K562 (cell line): Measurements from ENCODE around the gene RAPGEFL1. TPM values are rescaled to one million over a fixed set of nuclear protein-coding genes. Genes with fewer than 3 reads are reported as not detected.

ENCODE experiments used
- ATAC-seq: fragments of 200-7000 bp; cut with Tn5 transposase; 3 replicates; pipeline ENCODE4 v1.9.1; 2020; ENCODE audit warnings: moderate library complexity
- BruUV-seq: library from RNA; stranded (reverse); fragments of 400-500 nt; replicated peaks from 2 replicates; lab custom pipeline; 2021; lab: Mats Ljungman, UMichigan
- CTCF ChIA-PET: fragments of 300-600 bp; formaldehyde crosslinking; extraction: SDS; loops from one replicate; lab custom pipeline; 2021; ENCODE audit warnings: low intra/inter-chr PET ratio; lab: Yijun Ruan, JAX
- POLR2A ChIA-PET: fragments of 300-600, 350-650 bp; sonication (Branson Sonifier 250); formaldehyde crosslinking; extraction: SDS; loops from one replicate; lab custom pipeline; 2021; ENCODE audit warnings: antibody characterized with exemption, inconsistent platforms; lab: Yijun Ruan, JAX
- DNase-seq, 4 experiments: peaks; one replicate each; pipeline versions ENCODE4 v3.0.0 to v3.0.0-alpha.2; 2011 to 2018; ENCODE audit warnings: low spot score in 3 of 4, mixed read lengths in 3 of 4; ENCODE audit errors: extremely low read depth in 1 of 4
- FAIRE-seq: peaks from 2 replicates; lab custom pipeline; 2011; peaks lifted over from hg19 to GRCh38; lab: Jason Lieb, UNC
- H2AFZ ChIP-seq: 2 replicates; pipeline ENCODE4 v1.6.0; 2011; ENCODE audit warnings: low read depth, low read length, control low read depth, inconsistent platforms
- H3K27ac ChIP-seq: fragments of 200-600 bp; 3 replicates; pipeline ENCODE4 v1.8.0; 2011; ENCODE audit warnings: low read depth, mild to moderate bottlenecking, control low read depth, inconsistent platforms, low read length, moderate library complexity, mixed read lengths; ENCODE audit errors: extremely low read depth
- H3K27me3 ChIP-seq, 2 experiments: fragments of 300-600 bp in 1 of 2; 2 replicates in 1 of 2; 3 replicates in 1 of 2; pipeline versions ENCODE4 v1.6.0 to v1.8.0; 2011; ENCODE audit warnings: inconsistent platforms in 2 of 2, low read length in 2 of 2, mild to moderate bottlenecking in 1 of 2, mixed read lengths in 1 of 2, moderate library complexity in 1 of 2; ENCODE audit not compliant: control insufficient read depth in 2 of 2, insufficient read depth in 2 of 2
- H3K36me3 ChIP-seq: fragments of 300-600 bp; 3 replicates; pipeline ENCODE4 v1.8.0; 2011; ENCODE audit warnings: mild to moderate bottlenecking, low read length, inconsistent platforms; ENCODE audit not compliant: control insufficient read depth, insufficient read depth
- H3K4me1 ChIP-seq, 2 experiments: fragments of 200-600 bp in 1 of 2; replicated peaks in 1 of 2; 2 replicates in 1 of 2; 3 replicates in 1 of 2; pipeline versions ENCODE4 v1.5.1 to v1.8.0; 2011; ENCODE audit warnings: inconsistent platforms in 2 of 2, low read length in 2 of 2, mild to moderate bottlenecking in 1 of 2, mixed read lengths in 1 of 2, moderate library complexity in 1 of 2; ENCODE audit not compliant: control insufficient read depth in 2 of 2, insufficient read depth in 2 of 2
- H3K4me2 ChIP-seq: 2 replicates; pipeline ENCODE4 v1.6.1; 2011; ENCODE audit warnings: low read length, control low read depth, inconsistent platforms, mixed read lengths; ENCODE audit not compliant: insufficient read depth
- H3K4me3 ChIP-seq: fragments of 200-600 bp; sonication (generic), shearing (Covaris generic); 2 replicates; pipeline ENCODE4 v1.5.1; 2016; ENCODE audit warnings: control low read depth, inconsistent platforms
- H3K79me2 ChIP-seq: fragments of 200-600 bp; 3 replicates; pipeline ENCODE4 v1.8.0; 2011; ENCODE audit warnings: low read length, inconsistent platforms; ENCODE audit not compliant: control insufficient read depth, insufficient read depth
- H3K9ac ChIP-seq, 2 experiments: 2 replicates each; pipeline versions ENCODE4 v1.6.0 to v1.6.1; 2011; ENCODE audit warnings: low read depth in 2 of 2, low read length in 2 of 2, control low read depth in 1 of 2, inconsistent platforms in 1 of 2, mild to moderate bottlenecking in 1 of 2, mixed read lengths in 1 of 2; ENCODE audit not compliant: insufficient read depth in 1 of 2
- H3K9me1 ChIP-seq: one replicate; pipeline ENCODE4 v1.6.0; 2011; ENCODE audit warnings: inconsistent platforms, mild to moderate bottlenecking, low read length, moderate library complexity; ENCODE audit not compliant: control insufficient read depth, insufficient read depth
- H3K9me3 ChIP-seq: replicated peaks from 2 replicates; pipeline ENCODE4 v1.5.1; 2011; ENCODE audit warnings: low read depth, low read length, inconsistent platforms; ENCODE audit not compliant: control insufficient read depth, insufficient read depth
- H4K20me1 ChIP-seq: replicated peaks from 2 replicates; pipeline ENCODE4 v1.6.1; 2011; ENCODE audit warnings: low read length, inconsistent platforms, mixed read lengths; ENCODE audit not compliant: control insufficient read depth, insufficient read depth
- ARID1B ChIP-seq: fragments of 450-650 bp; IDR thresholded peaks from 2 replicates; pipeline ENCODE4 v1.6.1; 2016; ENCODE audit warnings: antibody characterized with exemption, mild to moderate bottlenecking, inconsistent platforms
- ARID2 ChIP-seq: fragments of 450-650 bp; IDR thresholded peaks from 2 replicates; pipeline ENCODE4 v1.6.1; 2017; ENCODE audit warnings: antibody characterized with exemption, mild to moderate bottlenecking
- CTBP1 ChIP-seq: fragments of 450-650 bp; IDR thresholded peaks from 2 replicates; pipeline ENCODE4 v1.6.1; 2016; ENCODE audit warnings: borderline replicate concordance
- ELF2 ChIP-seq: fragments of 250-450 bp; sonication (Bioruptor Pico); IDR thresholded peaks from 2 replicates; pipeline ENCODE4 v1.5.0; 2021; ENCODE audit warnings: mild to moderate bottlenecking
- ETS2 ChIP-seq: IDR thresholded peaks from 2 replicates; pipeline ENCODE4 v1.6.1; 2016; ENCODE audit warnings: borderline replicate concordance, missing genetic modification characterization, mild to moderate bottlenecking, moderate library complexity, missing compliant biosample characterization; ENCODE audit not compliant: poor library complexity, severe bottlenecking
- LCOR ChIP-seq: sonication (generic); formaldehyde crosslinking; IDR thresholded peaks from 2 replicates; pipeline ENCODE4 v1.8.0; 2022; ENCODE audit warnings: mild to moderate bottlenecking, missing genetic modification reagents
- MCM7 ChIP-seq, 2 experiments: fragments of 450-650 bp; IDR thresholded peaks; 2 replicates each; pipeline ENCODE4 v1.6.1; 2016 to 2018
- PRDM10 ChIP-seq: fragments of 450-650 bp; IDR thresholded peaks from 2 replicates; pipeline ENCODE4 v1.6.1; 2018; ENCODE audit not compliant: partially characterized antibody
- RFX1 ChIP-seq: fragments of 450-650 bp; IDR thresholded peaks from 2 replicates; pipeline ENCODE4 v1.6.1; 2016; ENCODE audit warnings: mild to moderate bottlenecking, moderate library complexity
- TBP ChIP-seq: optimal IDR thresholded peaks from 2 replicates; pipeline ENCODE3; 2011; ENCODE audit warnings: low read depth, low read length, improper control_type of control experiment
- THRAP3 ChIP-seq: fragments of 450-650 bp; IDR thresholded peaks from 2 replicates; pipeline ENCODE4 v1.6.1; 2016; ENCODE audit warnings: mild to moderate bottlenecking, inconsistent platforms, borderline replicate concordance
- TRIM24 ChIP-seq, 2 experiments: fragments of 450-650 bp; IDR thresholded peaks; 2 replicates each; pipeline ENCODE4 v1.6.1; 2016
- ZNF124 ChIP-seq: sonication (generic); formaldehyde crosslinking; IDR thresholded peaks from 2 replicates; pipeline ENCODE4 v1.8.1; 2022; ENCODE audit warnings: missing genetic modification reagents
- ZNF740 ChIP-seq, 3 experiments: fragments of 200-800 bp in 1 of 3; sonication (Bioruptor generic) in 1 of 3; sonication (generic) in 1 of 3; formaldehyde crosslinking in 1 of 3; IDR thresholded peaks; 2 replicates each; pipeline versions ENCODE4 v1.6.1 to v1.8.0; 2016 to 2022; ENCODE audit warnings: mild to moderate bottlenecking in 2 of 3, missing compliant biosample characterization in 2 of 3, missing genetic modification characterization in 2 of 3, missing genetic modification reagents in 1 of 3
- ZNF785 ChIP-seq: fragments of 250-450 bp; sonication (Bioruptor Pico); IDR thresholded peaks from 2 replicates; pipeline ENCODE4 v1.4.0; 2020; ENCODE audit warnings: mild to moderate bottlenecking
- WGBS: fragments of 100-300 bp; shearing (Covaris generic); methylation state at CpG from one replicate; pipeline ENCODE4 v1.1.6; 2016; ENCODE audit warnings: low coverage, mixed read lengths; ENCODE audit not compliant: insufficient coverage; ENCODE audit errors: missing lambda C conversion rate; 5-methylcytosine and 5-hydroxymethylcytosine counted together
- in situ Hi-C: fragments of 300-500 bp; cut with MboI; formaldehyde crosslinking; loops from 4 replicates; pipeline ENCODE4 v1.15.0; 2018; ENCODE audit warnings: inconsistent platforms, mixed read lengths
- intact Hi-C: fragments of 100-400 bp; cut with micrococcal nuclease; formaldehyde crosslinking; loops from 2 replicates; pipeline ENCODE4 v1.14.2; 2022
- polyA plus RNA-seq, 8 experiments: library from polyadenylated mRNA; depleted of rRNA in 4 of 8; stranded (reverse) in 5 of 8; unstranded in 3 of 8; fragments of >200 nt; fragmentation: Nextera tagmentation in 2 of 8; fragmentation: Illumina TruSeq in 1 of 8; extraction: Ambion mirVana in 2 of 8; extraction: Trizol in 1 of 8; gene quantifications; 2 replicates each; pipeline versions ENCODE4 v1.2.1 to v1.2.3, GENCODE V29; 2011 to 2014; ENCODE audit warnings: inconsistent platforms in 1 of 8, missing spikeins in 1 of 8
- total RNA-seq, 7 experiments: library from RNA; depleted of rRNA in 6 of 7; stranded (reverse); fragments of >200 nt in 6 of 7; fragmentation: Illumina TruSeq in 2 of 7; extraction: Trizol in 2 of 7; gene quantifications; 2 replicates each; pipeline versions ENCODE4 v1.2.1 to v1.2.3, GENCODE V29; 2011 to 2021; ENCODE audit warnings: low replicate concordance in 1 of 7
- TF ChIP-seq, protein P1 (sequence below): fragments of 250-450 bp; sonication (Bioruptor Pico); IDR thresholded peaks from 2 replicates; pipeline ENCODE4 v1.8.0; 2022; ENCODE audit warnings: inconsistent platforms
- TF ChIP-seq, protein P2 (sequence below): sonication (generic); formaldehyde crosslinking; IDR thresholded peaks from 2 replicates; pipeline ENCODE4 v1.8.1; 2022; ENCODE audit warnings: missing genetic modification reagents

RAPGEFL1 gene
- total and polyA plus RNA-seq, 9 of the 15 experiments (the other 6 are each of a cell fraction or from before 2014, with no cell fraction given): 0.18 to 4.1 (median 2.1) TPM

DNA sequence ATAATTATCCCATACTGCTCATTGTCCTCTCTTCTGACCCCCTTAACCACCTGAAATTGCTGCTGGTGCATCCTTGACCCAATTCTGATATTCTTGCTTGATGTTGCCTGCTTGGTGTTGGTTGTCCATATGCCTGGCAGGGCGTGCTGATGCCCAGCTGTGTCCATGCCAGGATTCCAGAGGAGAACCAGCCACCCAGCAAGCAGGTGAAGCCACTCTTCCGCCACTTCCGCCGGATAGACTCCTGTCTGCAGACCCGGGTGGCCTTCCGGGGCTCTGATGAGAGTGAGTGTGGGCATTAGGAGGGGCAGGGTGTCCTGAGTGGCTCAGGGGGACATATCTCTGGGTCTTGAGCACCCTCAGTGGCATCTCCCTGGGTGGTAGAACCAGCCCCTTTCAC lies 11.4 kb downstream of the RAPGEFL1 start:
- H4K20me1 ChIP-seq: no peaks in the 10 kb centered on the region
- no peak for ATAC-seq
- no peaks in the 10 kb centered on the region; the same call in 2 of the 3 replicates for H3K36me3 ChIP-seq
- intact Hi-C loops: no loop called here
- no peak for DNase-seq
- POLR2A ChIA-PET: interaction anchor here (0.7 to 1.2 kb wide), 3 partner anchors 13 to 37 kb away, joined by 3 to 4 read pairs (median 4); no protein-coding TSS in a partner anchor
- H2AFZ ChIP-seq: no peak overlapping the region
- no peaks in the 10 kb centered on the region for H3K9me3 ChIP-seq
- FAIRE-seq: no peak
- H3K4me1 ChIP-seq: peaks cover 0 to 15% of the 10 kb centered on the region in 2 experiments; a peak in 3 of 5 replicates
- BruUV-seq: no TSS peak
- no peak overlapping the region for H3K4me3 ChIP-seq
- in situ Hi-C loops: no loop called here
- H3K27me3 ChIP-seq: no peaks in the 10 kb centered on the region
- H3K27ac ChIP-seq: no peak overlapping the region
- H3K79me2 ChIP-seq: no peaks in the 10 kb centered on the region
- CTCF ChIA-PET: no interaction called here
- H3K9me1 ChIP-seq: no peaks in the 10 kb centered on the region
- H3K9ac ChIP-seq: no peak overlapping the region
- H3K4me2 ChIP-seq: no peak overlapping the region
- WGBS: 66% methylated on average over 6 of the region's 6 CpGs
- TF ChIP-seq PRDM10 (no peak), TRIM24 (IDR thresholded peaks at IDR 0.05) (no peak), TBP (no peak), ZNF740 (CRISPR knock-in tag; IDR thresholded peaks at IDR 0.05) (no peak), ZNF740 (tag; IDR thresholded peaks at IDR 0.05) (no peak), RFX1 (no peak), THRAP3 (no peak), ZNF785 (no peak), ELF2 (CRISPR knock-in tag) (no peak), ARID1B (no peak), ZNF124 (CRISPR knock-in tag) (no peak), ETS2 (tag) (no peak), ARID2 (no peak), MCM7 (IDR thresholded peaks at IDR 0.05) (no peak), LCOR (CRISPR knock-in tag) (no peak), CTBP1 (no peak)
- TF ChIP-seq, protein P1, sequence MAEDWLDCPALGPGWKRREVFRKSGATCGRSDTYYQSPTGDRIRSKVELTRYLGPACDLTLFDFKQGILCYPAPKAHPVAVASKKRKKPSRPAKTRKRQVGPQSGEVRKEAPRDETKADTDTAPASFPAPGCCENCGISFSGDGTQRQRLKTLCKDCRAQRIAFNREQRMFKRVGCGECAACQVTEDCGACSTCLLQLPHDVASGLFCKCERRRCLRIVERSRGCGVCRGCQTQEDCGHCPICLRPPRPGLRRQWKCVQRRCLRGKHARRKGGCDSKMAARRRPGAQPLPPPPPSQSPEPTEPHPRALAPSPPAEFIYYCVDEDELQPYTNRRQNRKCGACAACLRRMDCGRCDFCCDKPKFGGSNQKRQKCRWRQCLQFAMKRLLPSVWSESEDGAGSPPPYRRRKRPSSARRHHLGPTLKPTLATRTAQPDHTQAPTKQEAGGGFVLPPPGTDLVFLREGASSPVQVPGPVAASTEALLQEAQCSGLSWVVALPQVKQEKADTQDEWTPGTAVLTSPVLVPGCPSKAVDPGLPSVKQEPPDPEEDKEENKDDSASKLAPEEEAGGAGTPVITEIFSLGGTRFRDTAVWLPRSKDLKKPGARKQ (CRISPR knock-in tag): no peak
- TF ChIP-seq, protein P2, sequence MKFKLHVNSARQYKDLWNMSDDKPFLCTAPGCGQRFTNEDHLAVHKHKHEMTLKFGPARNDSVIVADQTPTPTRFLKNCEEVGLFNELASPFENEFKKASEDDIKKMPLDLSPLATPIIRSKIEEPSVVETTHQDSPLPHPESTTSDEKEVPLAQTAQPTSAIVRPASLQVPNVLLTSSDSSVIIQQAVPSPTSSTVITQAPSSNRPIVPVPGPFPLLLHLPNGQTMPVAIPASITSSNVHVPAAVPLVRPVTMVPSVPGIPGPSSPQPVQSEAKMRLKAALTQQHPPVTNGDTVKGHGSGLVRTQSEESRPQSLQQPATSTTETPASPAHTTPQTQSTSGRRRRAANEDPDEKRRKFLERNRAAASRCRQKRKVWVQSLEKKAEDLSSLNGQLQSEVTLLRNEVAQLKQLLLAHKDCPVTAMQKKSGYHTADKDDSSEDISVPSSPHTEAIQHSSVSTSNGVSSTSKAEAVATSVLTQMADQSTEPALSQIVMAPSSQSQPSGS (CRISPR knock-in tag): no peak
